Adrenal gland (tissue), 12 donors: Measurements from ENCODE around the gene PIWIL1. TPM values are rescaled to one million over a fixed set of nuclear protein-coding genes. Genes with fewer than 3 reads are reported as not detected.

Experiments
- DNase-seq, 7 donors: peaks; one replicate each; pipeline ENCODE4 v3.0.0-alpha.2; 2019 to 2020
- H3K27ac ChIP-seq, 5 donors: fragments of 200-600 bp; sonication (generic) in 4 of 5; 1 replicate in 3 of 5; 2 replicates in 2 of 5; pipeline versions ENCODE4 v1.5.1 to v1.8.0; 2016 to 2020; ENCODE audit warnings: mild to moderate bottlenecking in 1 of 5
- H3K27me3 ChIP-seq: fragments of 200-600 bp; 2 replicates; pipeline ENCODE4 v1.8.0; 2021
- H3K36me3 ChIP-seq, 2 donors: fragments of 200-600 bp; replicated peaks in 1 of 2; 1 replicate in 1 of 2; 2 replicates in 1 of 2; pipeline versions ENCODE4 v1.5.1 to v1.8.0; 2018 to 2022
- H3K4me1 ChIP-seq, 2 donors: fragments of 200-600 bp; replicated peaks in 1 of 2; 1 replicate in 1 of 2; 2 replicates in 1 of 2; pipeline versions ENCODE4 v1.5.1 to v1.8.0; 2018 to 2021
- H3K4me3 ChIP-seq, 4 donors: fragments of 200-600 bp; sonication (generic) in 3 of 4; one replicate each; pipeline ENCODE4 v1.5.1; 2016 to 2018
- H3K9me3 ChIP-seq, 3 donors: fragments of 200-600 bp; sonication (generic) in 1 of 3; replicated peaks in 1 of 3; 1 replicate in 2 of 3; 2 replicates in 1 of 3; pipeline versions ENCODE4 v1.5.1 to v1.8.0; 2016 to 2021
- POLR2A ChIP-seq, 2 donors: fragments of 450-650 bp; IDR thresholded peaks; one replicate each; pipeline ENCODE4 v1.6.1; 2017; ENCODE audit warnings: antibody characterized with exemption in 2 of 2, mild to moderate bottlenecking in 2 of 2, moderate library complexity in 1 of 2
- WGBS, 4 donors: extraction: QIAGEN DNeasy Blood & Tissue Kit in 2 of 4; methylation state at CpG; one replicate each; pipeline versions ENCODE4 v1.1.5 to v1.1.7; 2013 to 2017; 5-methylcytosine and 5-hydroxymethylcytosine counted together
- intact Hi-C, 2 donors: fragments of 100-400 bp; cut with DNase I; formaldehyde crosslinking; loops; one replicate each; pipeline versions ENCODE4 v1.14.1 to v1.15.0; 2022 to 2023
- polyA plus RNA-seq, 3 donors: library from polyadenylated mRNA; stranded (reverse); fragments of 200-250 nt in 2 of 3; fragments of 350-450 nt in 1 of 3; fragmentation: Illumina TruSeq in 1 of 3; extraction: RNeasy Lipid Tissue Mini Kit (QIAGEN cat#74804) in 1 of 3; gene quantifications; one replicate each; pipeline ENCODE4 v1.2.3, GENCODE V29; 2013 to 2014
- total RNA-seq, 9 donors: library from RNA; depleted of rRNA in 4 of 9; stranded (reverse); fragments of >200 nt in 4 of 9; fragments of 120-200 nt in 1 of 9; fragmentation: NEBNext Ultra II Directional in 1 of 9; extraction: Animal tissue kit (Norgen Biotek cat#: 25700) in 1 of 9; gene quantifications; one replicate each; pipeline versions ENCODE4 v1.1.0 to v1.2.4, GENCODE V29; 2013 to 2023
- TF ChIP-seq, protein P1 (sequence below), 6 experiments: fragments of 450-650 bp in 4 of 6; fragments of 200-600 bp in 2 of 6; sonication (generic) in 1 of 6; IDR thresholded peaks; 1 replicate in 5 of 6; 2 replicates in 1 of 6; pipeline versions ENCODE4 v1.5.1 to v1.8.0; 2016 to 2021; ENCODE audit warnings: antibody characterized with exemption in 6 of 6, mild to moderate bottlenecking in 2 of 6, moderate library complexity in 1 of 6
- donor health status: healthy with polysubstance abuse.
- donor health status: Bipolar disorder and iron deficiency.
- donor health status: DM: yes; HTN: yes; CAD: no.
- donor health status: DM: no; HTN: no; CAD: no.
- donor health status: DM: no; HTN: no; CAD: no.
- donor health status: DM: yes; HTN: yes; CAD: no.

PIWIL1 gene
- total and polyA plus RNA-seq, 12 donors = 0.08 to 0.39 (median 0.20) TPM; not detected in 5

DNA sequence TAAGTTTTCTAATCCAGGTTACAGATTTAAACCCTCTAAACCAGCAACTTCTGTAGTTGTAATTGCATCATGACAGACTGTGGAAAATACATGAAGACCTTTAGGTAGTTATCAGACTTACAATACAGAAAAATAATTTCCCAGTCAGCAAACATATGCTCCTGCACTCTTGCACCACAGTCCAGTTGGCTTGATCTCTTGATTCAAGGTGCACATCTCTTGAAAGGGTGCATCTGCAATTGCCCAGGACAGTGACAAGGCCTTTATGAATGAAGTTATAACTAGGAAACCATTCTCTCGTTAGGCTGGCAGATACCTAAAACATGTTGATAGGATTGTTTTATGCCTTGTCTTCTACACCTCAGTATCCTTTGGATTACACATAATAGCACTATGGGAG, 7.6 kb downstream of the PIWIL1 start:
- DNase-seq = no peak
- H3K36me3 ChIP-seq = no peaks in the 10 kb centered on the region
- no peak overlapping the region for H3K4me3 ChIP-seq
- 47 to 76% (median 57%) methylated on average over 1 of the region's 1 CpG for WGBS, 4 donors
- H3K4me1 ChIP-seq = no peaks in the 10 kb centered on the region
- TF ChIP-seq, protein P1, sequence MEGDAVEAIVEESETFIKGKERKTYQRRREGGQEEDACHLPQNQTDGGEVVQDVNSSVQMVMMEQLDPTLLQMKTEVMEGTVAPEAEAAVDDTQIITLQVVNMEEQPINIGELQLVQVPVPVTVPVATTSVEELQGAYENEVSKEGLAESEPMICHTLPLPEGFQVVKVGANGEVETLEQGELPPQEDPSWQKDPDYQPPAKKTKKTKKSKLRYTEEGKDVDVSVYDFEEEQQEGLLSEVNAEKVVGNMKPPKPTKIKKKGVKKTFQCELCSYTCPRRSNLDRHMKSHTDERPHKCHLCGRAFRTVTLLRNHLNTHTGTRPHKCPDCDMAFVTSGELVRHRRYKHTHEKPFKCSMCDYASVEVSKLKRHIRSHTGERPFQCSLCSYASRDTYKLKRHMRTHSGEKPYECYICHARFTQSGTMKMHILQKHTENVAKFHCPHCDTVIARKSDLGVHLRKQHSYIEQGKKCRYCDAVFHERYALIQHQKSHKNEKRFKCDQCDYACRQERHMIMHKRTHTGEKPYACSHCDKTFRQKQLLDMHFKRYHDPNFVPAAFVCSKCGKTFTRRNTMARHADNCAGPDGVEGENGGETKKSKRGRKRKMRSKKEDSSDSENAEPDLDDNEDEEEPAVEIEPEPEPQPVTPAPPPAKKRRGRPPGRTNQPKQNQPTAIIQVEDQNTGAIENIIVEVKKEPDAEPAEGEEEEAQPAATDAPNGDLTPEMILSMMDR (IDR thresholded peaks at IDR 0.05) = no peak
- no peak for TF ChIP-seq POLR2A (IDR thresholded peaks at IDR 0.05)
- no peak overlapping the region for H3K27ac ChIP-seq
- H3K27me3 ChIP-seq = no peaks in the 10 kb centered on the region
- H3K9me3 ChIP-seq = no peaks in the 10 kb centered on the region
- intact Hi-C loops = no loop called here

DNA sequence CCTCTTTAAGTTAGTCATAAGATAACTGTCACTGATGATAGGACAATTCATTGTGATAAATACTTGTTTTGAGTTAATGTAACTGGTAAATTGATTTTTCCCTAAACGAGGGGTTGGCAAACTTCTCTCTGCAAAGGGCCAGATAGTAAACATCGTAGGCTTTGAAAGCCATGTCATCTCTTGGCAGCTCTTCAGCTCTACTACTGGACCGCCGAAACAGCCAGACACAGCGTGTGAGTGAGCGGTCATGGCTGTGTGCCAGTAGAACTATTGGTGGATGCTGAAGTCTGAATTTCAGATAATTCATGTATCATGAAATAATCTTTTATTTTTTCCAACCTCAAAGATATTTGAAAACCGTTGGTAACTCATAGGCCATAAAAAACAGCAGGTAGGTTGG, 9.9 kb downstream of the PIWIL1 start:
- Histone ChIP-seq H3K27me3 (no peaks in the 10 kb centered on the region), H3K4me1 (no peaks in the 10 kb centered on the region), H3K36me3 (no peaks in the 10 kb centered on the region), H3K9me3 (no peaks in the 10 kb centered on the region), H3K27ac (no peak overlapping the region), H3K4me3 (no peak overlapping the region)
- no peak for TF ChIP-seq POLR2A (IDR thresholded peaks at IDR 0.05)
- TF ChIP-seq, protein P1 (IDR thresholded peaks at IDR 0.05) = no peak
- DNase-seq = no peak
- WGBS, 4 donors = 62 to 75% (median 71%) methylated on average over 7 of the region's 7 CpGs
- intact Hi-C loops = no loop called here

DNA sequence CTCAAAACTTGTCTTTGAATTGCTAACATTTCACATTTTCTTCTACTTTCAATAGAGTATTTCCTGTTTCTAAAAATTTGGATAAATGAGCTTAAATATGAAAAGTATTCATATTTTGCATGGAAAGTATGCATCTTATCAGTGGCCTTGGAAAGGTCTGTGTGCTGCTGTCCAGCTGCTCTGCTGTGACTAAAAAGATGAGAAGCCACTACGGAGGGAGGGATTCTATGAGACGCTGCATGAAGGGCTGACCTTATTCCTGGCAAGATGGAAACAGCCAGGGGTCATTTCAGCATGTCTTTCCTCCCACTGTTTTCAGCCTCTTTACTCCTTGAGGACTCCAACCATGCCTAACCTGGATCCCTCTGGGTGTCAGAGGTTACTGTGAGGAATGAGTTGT, 13.0 kb downstream of the PIWIL1 start:
- TF ChIP-seq, protein P1 (IDR thresholded peaks at IDR 0.05) = no peak
- no peak for TF ChIP-seq POLR2A (IDR thresholded peaks at IDR 0.05)
- DNase-seq = peak in 1 of 7 donors; percentile 56
- 22 to 41% (median 37%) methylated on average over 2 of the region's 2 CpGs for whole genome bisulfite sequencing, 4 donors
- Histone ChIP-seq H3K36me3 (no peaks in the 10 kb centered on the region), H3K4me1 (no peaks in the 10 kb centered on the region), H3K27me3 (no peaks in the 10 kb centered on the region), H3K9me3 (no peaks in the 10 kb centered on the region), H3K4me3 (no peak overlapping the region), H3K27ac (peak overlapping the region in 1 of 5 donors; percentile 55)
- intact Hi-C loops = no loop called here

DNA sequence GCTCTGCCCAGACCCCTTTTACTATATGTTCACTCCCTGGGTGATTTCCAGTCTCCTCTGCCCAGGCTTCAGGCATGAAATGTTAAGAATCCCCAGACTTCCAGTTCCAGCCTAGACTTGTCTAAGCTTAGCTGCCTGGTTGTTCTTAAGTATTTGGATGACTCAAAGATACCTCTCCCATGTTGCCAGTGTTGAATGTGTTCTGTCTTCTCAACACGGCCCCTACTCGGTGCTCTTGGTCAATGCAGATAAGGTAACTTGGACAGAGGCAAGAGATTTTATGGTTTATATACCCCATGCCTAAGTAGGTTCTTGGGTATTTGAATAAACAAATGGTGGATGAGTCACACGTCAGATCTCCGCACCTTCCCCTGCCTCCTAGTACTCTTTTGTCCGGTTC, 13.6 kb downstream of the PIWIL1 start:
- intact Hi-C loops = no loop called here
- DNase-seq = no peak
- 71 to 78% (median 76%) methylated on average over 5 of the region's 5 CpGs for WGBS, 4 donors
- Histone ChIP-seq H3K36me3 (no peaks in the 10 kb centered on the region), H3K9me3 (no peaks in the 10 kb centered on the region), H3K27ac (peak overlapping the region in 1 of 5 donors; percentile 55), H3K27me3 (no peaks in the 10 kb centered on the region), H3K4me1 (no peaks in the 10 kb centered on the region), H3K4me3 (no peak overlapping the region)
- TF ChIP-seq POLR2A (IDR thresholded peaks at IDR 0.05) = no peak
- TF ChIP-seq, protein P1 (IDR thresholded peaks at IDR 0.05) = no peak
